G401 (cell line): ENCODE data around the gene TBC1D22A. TPM values are rescaled to one million over a fixed set of nuclear protein-coding genes. Genes with fewer than 3 reads are reported as not detected.
"Not testable (repeated sequence)": the region's sequence is repeated elsewhere in the genome, so short reads cannot be mapped to it uniquely, and the experiment has no call there.

ENCODE experiments used
- DNase-seq: peaks from one replicate; pipeline ENCODE4 v3.0.0-alpha.2; 2015; ENCODE audit warnings: low spot score
- in situ Hi-C: cut with HindIII; loops from 2 replicates; pipeline ENCODE4 v1.10.0; 2016; ENCODE audit warnings: low sequenced_read_pairs, mixed read lengths
- total RNA-seq: library from RNA; depleted of rRNA; stranded (reverse); fragments of >200 nt; shearing (Covaris generic); gene quantifications from 2 replicates; pipeline ENCODE4 v1.2.3, GENCODE V29; 2014; rRNA removed

Gene TBC1D22A
- total RNA-seq: 11.1 and 14.1 TPM in 2 replicates

- DNase-seq: peak; percentile 94
- in situ Hi-C loops: no loop called here
Observed at GRCh38 chr22:46762238-46763050, at the start of gene TBC1D22A. Gene TBC1D22A (plus strand): TSS chr22:46762650. CDS start chr22:46762787, 137 bp downstream.

GRCh38 chr22:46714550-46714949 lies 47.9 kb upstream of the TBC1D22A start:
- in situ Hi-C loops: no loop called here
- no peak for DNase-seq

- no peak for DNase-seq
- in situ Hi-C loops: no loop called here
Observed at GRCh38 chr22:46719921-46720320, 42.5 kb upstream of the TBC1D22A start.

GRCh38 chr22:46721501-46722085 lies 40.9 kb upstream of the TBC1D22A start:
- in situ Hi-C loops: no loop called here
- DNase-seq: no peak

GRCh38 chr22:46723882-46724281 lies 38.6 kb upstream of the TBC1D22A start:
- DNase-seq: no peak
- in situ Hi-C loops: no loop called here

GRCh38 chr22:46725096-46725495 lies 37.4 kb upstream of the TBC1D22A start:
- no peak for DNase-seq
- in situ Hi-C loops: no loop called here

GRCh38 chr22:46726066-46726985 lies 36.1 kb upstream of the TBC1D22A start:
- DNase-seq: peak; percentile 20
- in situ Hi-C loops: no loop called here

GRCh38 chr22:46726986-46727317 lies 35.5 kb upstream of the TBC1D22A start:
- no peak for DNase-seq
- in situ Hi-C loops: no loop called here

GRCh38 chr22:46727813-46728364 lies 34.6 kb upstream of the TBC1D22A start:
- DNase-seq: no peak
- in situ Hi-C loops: no loop called here

- no peak for DNase-seq
- in situ Hi-C loops: no loop called here
Observed at GRCh38 chr22:46728470-46728869, 34.0 kb upstream of the TBC1D22A start.

GRCh38 chr22:46730568-46731245 lies 31.7 kb upstream of the TBC1D22A start:
- in situ Hi-C loops: no loop called here

GRCh38 chr22:46731246-46732040 lies 31.0 kb upstream of the TBC1D22A start:
- in situ Hi-C loops: no loop called here
- peak; percentile 87 for DNase-seq

More at GRCh38 chr22:46730568-46731245, 31.7 kb upstream of the TBC1D22A start:
- peak; percentile 14 for DNase-seq

- no peak for DNase-seq
- in situ Hi-C loops: no loop called here
Observed at GRCh38 chr22:46732041-46732379, 30.4 kb upstream of the TBC1D22A start.

- no peak for DNase-seq
- in situ Hi-C loops: no loop called here
Observed at GRCh38 chr22:46732513-46732912, 29.9 kb upstream of the TBC1D22A start.

GRCh38 chr22:46734213-46734722 lies 28.2 kb upstream of the TBC1D22A start:
- DNase-seq, in situ Hi-C loops: not testable (repeated sequence)

- in situ Hi-C loops: no loop called here
Observed at GRCh38 chr22:46734830-46735453, 27.5 kb upstream of the TBC1D22A start.

GRCh38 chr22:46735747-46736608 lies 26.5 kb upstream of the TBC1D22A start:
- in situ Hi-C loops: no loop called here
- no peak for DNase-seq

More at GRCh38 chr22:46734830-46735453, 27.5 kb upstream of the TBC1D22A start:
- peak; percentile 46 for DNase-seq
